Mammary epithelial cell (primary cell): Measurements from ENCODE around the gene TRIM2.

Source experiments
- CTCF ChIP-seq, 2 donors: IDR thresholded peaks in 1 of 2; conservative IDR thresholded peaks in 1 of 2; 2 replicates each; pipeline ENCODE4 v1.5.1; 2011 to 2012; ENCODE audit warnings: inconsistent platforms in 2 of 2, low read length in 2 of 2, mild to moderate bottlenecking in 2 of 2, control low read depth in 1 of 2, low read depth in 1 of 2; ENCODE audit not compliant: insufficient read depth in 1 of 2; ENCODE audit errors: extremely low read depth in 1 of 2
- EZH2 ChIP-seq: IDR thresholded peaks from 2 replicates; pipeline ENCODE4 v1.6.1; 2012; ENCODE audit warnings: low read length, inconsistent platforms, borderline replicate concordance

- TF ChIP-seq CTCF (conservative IDR thresholded peaks at IDR 0.05 in 1 of 2, IDR thresholded peaks at IDR 0.05 in 1 of 2; ENCODE audit: extremely low read depth in 1 of 2, insufficient read depth in 1 of 2, low read depth in 1 of 2, low read length in 2 of 2) (no peak), EZH2 (no peak)
Observed at GRCh38 chr4:153274967-153275366, 70.7 kb downstream of the TRIM2 start.
